Panc1 (cell line): ENCODE results near the gene ZNF644. TPM values are rescaled to one million over a fixed set of nuclear protein-coding genes. Genes with fewer than 3 reads are reported as not detected.

Experiments used
- ATAC-seq: fragments of 200-7000 bp; cut with Tn5 transposase; 2 replicates; pipeline ENCODE4 v1.9.1; 2020; ENCODE audit warnings: mild to moderate bottlenecking, moderate library complexity
- BruUV-seq: library from RNA; stranded (reverse); fragments of 400-500 nt; replicated peaks from 2 replicates; lab custom pipeline; 2021; lab: Mats Ljungman, UMichigan
- CTCF ChIA-PET: fragments of 300-600 bp; sonication (Branson Sonifier 250); formaldehyde crosslinking; loops from one replicate; lab custom pipeline; 2022; ENCODE audit warnings: antibody characterized with exemption; lab: Charles Lee
- POLR2A ChIA-PET: fragments of 300-600 bp; sonication (Branson Sonifier 250); formaldehyde crosslinking; loops from one replicate; lab custom pipeline; 2022; ENCODE audit warnings: antibody characterized with exemption; lab: Charles Lee
- DNase-seq: peaks from one replicate; pipeline ENCODE4 v3.0.0-alpha.2; 2010; ENCODE audit warnings: low read depth, low spot score
- H3K27ac ChIP-seq: 2 replicates; pipeline ENCODE4 v1.5.1; 2011; ENCODE audit warnings: mild to moderate bottlenecking, low read length, inconsistent platforms
- H3K27me3 ChIP-seq: fragments of 200-500 bp; sonication (Bioruptor generic); 2 replicates; pipeline ENCODE4 v1.6.0; 2014; ENCODE audit warnings: low read length, inconsistent platforms; ENCODE audit not compliant: control insufficient read depth, insufficient read depth
- H3K36me3 ChIP-seq: fragments of 200-500 bp; sonication (Bioruptor generic); 2 replicates; pipeline ENCODE4 v1.5.1; 2014; ENCODE audit warnings: inconsistent platforms, mild to moderate bottlenecking, low read length, moderate library complexity; ENCODE audit not compliant: control insufficient read depth, insufficient read depth
- H3K4me1 ChIP-seq: 2 replicates; pipeline ENCODE4 v1.5.1; 2011; ENCODE audit warnings: inconsistent platforms, mild to moderate bottlenecking, low read length, moderate library complexity; ENCODE audit not compliant: control insufficient read depth, insufficient read depth
- H3K4me3 ChIP-seq, 2 experiments: 2 replicates each; pipeline ENCODE4 v1.5.1; 2011 to 2012; ENCODE audit warnings: low read depth in 2 of 2, low read length in 2 of 2, mild to moderate bottlenecking in 2 of 2, inconsistent platforms in 1 of 2, moderate library complexity in 1 of 2
- H3K9me3 ChIP-seq: fragments of 200-500 bp; sonication (Bioruptor generic); 2 replicates; pipeline ENCODE4 v1.5.1; 2014; ENCODE audit warnings: low read depth, mild to moderate bottlenecking, inconsistent platforms, low read length, moderate library complexity; ENCODE audit not compliant: control insufficient read depth, insufficient read depth
- POLR2AphosphoS5 ChIP-seq: IDR thresholded peaks from 2 replicates; pipeline ENCODE4 v1.6.1; 2012; ENCODE audit warnings: mild to moderate bottlenecking, low read depth, low read length, moderate library complexity
- SIN3A ChIP-seq: IDR thresholded peaks from 2 replicates; pipeline ENCODE4 v1.6.1; 2012; ENCODE audit warnings: low read depth, mild to moderate bottlenecking, low read length, moderate library complexity, borderline replicate concordance; ENCODE audit not compliant: insufficient read depth
- TCF7L2 ChIP-seq: IDR thresholded peaks from 2 replicates; pipeline ENCODE4 v1.6.1; 2011; ENCODE audit warnings: mild to moderate bottlenecking, low read depth, low read length, inconsistent platforms
- in situ Hi-C: cut with HindIII; loops from 2 replicates; pipeline ENCODE4 v1.10.0; 2016; ENCODE audit warnings: low sequenced_read_pairs, low pct_unique_long_range_greater_than_20kb
- intact Hi-C: fragments of 100-400 bp; cut with micrococcal nuclease; formaldehyde crosslinking; loops from one replicate; pipeline ENCODE4 v1.10.0; 2022; ENCODE audit not compliant: unreplicated experiment
- total RNA-seq: library from RNA; stranded (reverse); gene quantifications from one replicate; pipeline ENCODE4 v1.2.1, GENCODE V29; 2021; ENCODE audit not compliant: unreplicated experiment
- TF ChIP-seq, protein P1 (sequence below): fragments of 450-650 bp; IDR thresholded peaks from 2 replicates; pipeline ENCODE4 v1.5.1; 2017; ENCODE audit warnings: mild to moderate bottlenecking
- TF ChIP-seq, protein P2 (sequence below), 2 experiments: IDR thresholded peaks; 2 replicates each; pipeline ENCODE4 v1.6.1; 2011 to 2012; ENCODE audit warnings: low read depth in 2 of 2, control low read depth in 1 of 2, low read length in 1 of 2, mild to moderate bottlenecking in 1 of 2, moderate library complexity in 1 of 2; ENCODE audit not compliant: insufficient read depth in 1 of 2

The ZNF644 gene
- total RNA-seq, 1 experiment from 2014 or later = 74.2 TPM

DNA sequence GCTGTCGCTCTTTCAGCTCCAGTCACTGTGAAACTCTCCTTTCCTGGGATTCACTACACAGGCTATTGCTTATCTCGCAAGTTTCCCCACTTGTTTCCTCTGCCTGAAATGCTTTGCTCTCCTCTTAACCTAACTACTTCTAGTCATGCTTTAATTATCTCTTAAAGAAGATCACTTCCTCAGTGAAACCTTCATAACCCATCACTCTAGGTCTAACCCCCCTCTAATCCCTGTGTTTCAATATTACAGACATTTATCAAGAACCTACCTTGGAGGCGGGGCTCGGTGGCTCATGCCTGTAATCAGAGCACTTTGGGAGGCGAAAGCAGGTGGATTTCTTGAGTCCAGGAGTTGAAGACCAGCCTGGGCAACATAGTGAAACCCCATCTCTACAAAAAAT is 16.7 kb upstream of the ZNF644 start:
- Histone ChIP-seq H3K36me3 (no peaks in the 10 kb centered on the region), H3K27ac (no peak overlapping the region), H3K4me3 (no peak overlapping the region), H3K4me1 (no peaks in the 10 kb centered on the region), H3K27me3 (no peaks in the 10 kb centered on the region; the same call in 1 of the 2 replicates), H3K9me3 (no peaks in the 10 kb centered on the region)
- ChIA-PET POLR2A (interaction anchor here (0.6 to 0.7 kb wide), 2 partner anchors 169 to 229 kb away, joined by 3 to 14 read pairs; no protein-coding TSS in a partner anchor), CTCF (no interaction called here)
- no peak for DNase-seq
- in situ Hi-C loops = no loop called here
- no peak for TF ChIP-seq SIN3A
- TF ChIP-seq POLR2AphosphoS5 = no peak
- TF ChIP-seq TCF7L2 = no peak
- TF ChIP-seq, protein P1, sequence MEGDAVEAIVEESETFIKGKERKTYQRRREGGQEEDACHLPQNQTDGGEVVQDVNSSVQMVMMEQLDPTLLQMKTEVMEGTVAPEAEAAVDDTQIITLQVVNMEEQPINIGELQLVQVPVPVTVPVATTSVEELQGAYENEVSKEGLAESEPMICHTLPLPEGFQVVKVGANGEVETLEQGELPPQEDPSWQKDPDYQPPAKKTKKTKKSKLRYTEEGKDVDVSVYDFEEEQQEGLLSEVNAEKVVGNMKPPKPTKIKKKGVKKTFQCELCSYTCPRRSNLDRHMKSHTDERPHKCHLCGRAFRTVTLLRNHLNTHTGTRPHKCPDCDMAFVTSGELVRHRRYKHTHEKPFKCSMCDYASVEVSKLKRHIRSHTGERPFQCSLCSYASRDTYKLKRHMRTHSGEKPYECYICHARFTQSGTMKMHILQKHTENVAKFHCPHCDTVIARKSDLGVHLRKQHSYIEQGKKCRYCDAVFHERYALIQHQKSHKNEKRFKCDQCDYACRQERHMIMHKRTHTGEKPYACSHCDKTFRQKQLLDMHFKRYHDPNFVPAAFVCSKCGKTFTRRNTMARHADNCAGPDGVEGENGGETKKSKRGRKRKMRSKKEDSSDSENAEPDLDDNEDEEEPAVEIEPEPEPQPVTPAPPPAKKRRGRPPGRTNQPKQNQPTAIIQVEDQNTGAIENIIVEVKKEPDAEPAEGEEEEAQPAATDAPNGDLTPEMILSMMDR = no peak
- TF ChIP-seq, protein P2, sequence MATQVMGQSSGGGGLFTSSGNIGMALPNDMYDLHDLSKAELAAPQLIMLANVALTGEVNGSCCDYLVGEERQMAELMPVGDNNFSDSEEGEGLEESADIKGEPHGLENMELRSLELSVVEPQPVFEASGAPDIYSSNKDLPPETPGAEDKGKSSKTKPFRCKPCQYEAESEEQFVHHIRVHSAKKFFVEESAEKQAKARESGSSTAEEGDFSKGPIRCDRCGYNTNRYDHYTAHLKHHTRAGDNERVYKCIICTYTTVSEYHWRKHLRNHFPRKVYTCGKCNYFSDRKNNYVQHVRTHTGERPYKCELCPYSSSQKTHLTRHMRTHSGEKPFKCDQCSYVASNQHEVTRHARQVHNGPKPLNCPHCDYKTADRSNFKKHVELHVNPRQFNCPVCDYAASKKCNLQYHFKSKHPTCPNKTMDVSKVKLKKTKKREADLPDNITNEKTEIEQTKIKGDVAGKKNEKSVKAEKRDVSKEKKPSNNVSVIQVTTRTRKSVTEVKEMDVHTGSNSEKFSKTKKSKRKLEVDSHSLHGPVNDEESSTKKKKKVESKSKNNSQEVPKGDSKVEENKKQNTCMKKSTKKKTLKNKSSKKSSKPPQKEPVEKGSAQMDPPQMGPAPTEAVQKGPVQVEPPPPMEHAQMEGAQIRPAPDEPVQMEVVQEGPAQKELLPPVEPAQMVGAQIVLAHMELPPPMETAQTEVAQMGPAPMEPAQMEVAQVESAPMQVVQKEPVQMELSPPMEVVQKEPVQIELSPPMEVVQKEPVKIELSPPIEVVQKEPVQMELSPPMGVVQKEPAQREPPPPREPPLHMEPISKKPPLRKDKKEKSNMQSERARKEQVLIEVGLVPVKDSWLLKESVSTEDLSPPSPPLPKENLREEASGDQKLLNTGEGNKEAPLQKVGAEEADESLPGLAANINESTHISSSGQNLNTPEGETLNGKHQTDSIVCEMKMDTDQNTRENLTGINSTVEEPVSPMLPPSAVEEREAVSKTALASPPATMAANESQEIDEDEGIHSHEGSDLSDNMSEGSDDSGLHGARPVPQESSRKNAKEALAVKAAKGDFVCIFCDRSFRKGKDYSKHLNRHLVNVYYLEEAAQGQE (IDR thresholded peaks at IDR 0.05; ENCODE audit: insufficient read depth in 1 of 2, low read depth in 2 of 2, low read length in 1 of 2) = no peak
- ATAC-seq = no peak
- intact Hi-C loops = no loop called here
- BruUV-seq = no TSS peak

DNA sequence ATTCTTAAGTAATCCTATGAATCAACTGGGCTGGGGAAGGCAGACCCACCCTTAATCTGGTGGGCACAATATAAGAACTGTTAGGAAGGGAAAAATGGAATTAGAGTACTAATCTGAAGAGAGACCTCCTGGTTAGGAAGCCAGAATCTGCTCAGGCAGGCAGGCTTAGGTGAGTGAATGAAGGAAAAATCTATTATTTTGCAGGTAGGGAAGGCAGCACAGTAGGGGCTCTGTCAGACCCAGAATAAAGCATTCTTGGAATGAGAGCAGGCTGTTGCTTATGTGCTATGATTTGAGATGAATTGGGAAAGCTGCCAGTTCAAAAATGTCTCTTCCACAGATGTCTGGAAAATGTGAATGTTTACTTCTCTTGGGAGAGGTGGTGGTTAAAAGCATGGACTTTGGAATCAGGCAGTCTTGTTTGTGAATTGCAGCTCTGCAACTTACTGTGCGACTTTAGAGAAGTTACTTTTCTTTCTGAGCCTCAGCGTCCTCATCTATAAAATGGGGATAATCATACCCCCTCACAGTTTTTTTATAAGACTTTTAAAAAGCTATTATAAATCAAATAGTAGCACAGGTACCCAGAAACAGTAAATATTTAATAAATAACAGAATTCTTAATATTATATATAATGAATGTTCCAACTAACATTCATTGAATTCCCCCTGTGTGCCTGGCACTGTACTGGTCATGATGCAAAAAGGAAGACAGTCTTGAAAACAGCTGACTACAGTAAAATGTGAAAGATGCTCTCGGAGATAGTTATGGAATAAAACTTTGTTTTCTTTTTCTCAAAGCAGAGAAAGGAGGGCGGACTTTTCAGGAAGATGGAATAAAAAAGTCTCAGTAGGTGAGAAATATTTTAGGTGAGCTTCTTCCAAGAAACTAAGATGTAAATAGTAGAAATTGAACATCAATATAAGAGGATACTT is 15.3 kb upstream of the ZNF644 start:
- ChIA-PET POLR2A (no interaction called here), CTCF (interaction anchor here (1.0 kb wide), 1 partner anchor 9 kb away, joined by 3 read pairs; no protein-coding TSS in a partner anchor)
- Histone ChIP-seq H3K27ac (no peak overlapping the region), H3K4me3 (no peak overlapping the region), H3K27me3 (peaks cover 5% of the 10 kb centered on the region; the same call in 1 of the 2 replicates), H3K36me3 (no peaks in the 10 kb centered on the region), H3K4me1 (no peaks in the 10 kb centered on the region), H3K9me3 (no peaks in the 10 kb centered on the region)
- DNase-seq (no peak), ATAC-seq (no peak)
- TF ChIP-seq TCF7L2 (no peak), SIN3A (no peak), POLR2AphosphoS5 (no peak)
- TF ChIP-seq, protein P2 (IDR thresholded peaks at IDR 0.05; ENCODE audit: insufficient read depth in 1 of 2, low read depth in 2 of 2, low read length in 1 of 2) = no peak
- TF ChIP-seq, protein P1 = no peak
- in situ Hi-C loops = no loop called here
- intact Hi-C loops = no loop called here
- no TSS peak for BruUV-seq
